ENCODE data around the gene CRISPLD2.

Gene CRISPLD2

GRCh38 chr16:84940670-84941551 is 121.1 kb downstream of the CRISPLD2 start:
- no peak for DNase-seq

- no peak for DNase-seq
Measured at GRCh38 chr16:84941921-84942320, 122.1 kb downstream of the CRISPLD2 start.

GRCh38 chr16:84942786-84943185 is 123.0 kb downstream of the CRISPLD2 start:
- no peak for DNase-seq

- DNase-seq, result no peak
Measured at GRCh38 chr16:84943620-84944019, 123.8 kb downstream of the CRISPLD2 start.

- DNase-seq, result no peak
Measured at GRCh38 chr16:84947022-84947421, 127.2 kb downstream of the CRISPLD2 start.

GRCh38 chr16:84947996-84948850 is 128.4 kb downstream of the CRISPLD2 start:
- DNase-seq, result no peak

- no peak for DNase-seq
Measured at GRCh38 chr16:84948851-84949610, 129.2 kb downstream of the CRISPLD2 start.

- no peak for DNase-seq
Measured at GRCh38 chr16:84949772-84950436, 130.1 kb downstream of the CRISPLD2 start.

- DNase-seq, result peak; percentile 22
Measured at GRCh38 chr16:84950906-84951305, 131.1 kb downstream of the CRISPLD2 start.

GRCh38 chr16:84952335-84953189 is 132.8 kb downstream of the CRISPLD2 start:
- DNase-seq, result peak; percentile 69

GRCh38 chr16:84953190-84953746 is 133.5 kb downstream of the CRISPLD2 start:
- no peak for DNase-seq

- no peak for DNase-seq
Measured at GRCh38 chr16:84955427-84955826, 135.6 kb downstream of the CRISPLD2 start.

- DNase-seq, result no peak
Measured at GRCh38 chr16:84957192-84957591, 137.4 kb downstream of the CRISPLD2 start.

GRCh38 chr16:84957792-84958191 is 138.0 kb downstream of the CRISPLD2 start:
- DNase-seq, result no peak
